Epithelial cell of proximal tubule (primary cell): Measurements from ENCODE around the gene DLGAP3. TPM values are rescaled to one million over a fixed set of nuclear protein-coding genes. Genes with fewer than 3 reads are reported as not detected.

ENCODE experiments used
- DNase-seq: peaks from one replicate; pipeline ENCODE4 v3.0.0-alpha.2; 2011; ENCODE audit warnings: low read depth
- H3K4me3 ChIP-seq: 2 replicates; pipeline ENCODE4 v1.5.1; 2011; ENCODE audit warnings: low read depth, mild to moderate bottlenecking, low read length
- total RNA-seq: library from RNA; depleted of rRNA; stranded (reverse); fragments of >200 nt; gene quantifications from 2 replicates; pipeline ENCODE4 v1.2.3, GENCODE V29; 2015
- TF ChIP-seq, protein P1 (sequence below): conservative IDR thresholded peaks from 2 replicates; pipeline ENCODE4 v1.5.1; 2012; ENCODE audit warnings: low read depth, mild to moderate bottlenecking, low read length

DLGAP3 gene
- total RNA-seq, 1 donor from 2014 or later = 0.81 TPM

GRCh38 chr1:34908369-34908768 lies 21.1 kb downstream of the DLGAP3 start:
- TF ChIP-seq, protein P1, sequence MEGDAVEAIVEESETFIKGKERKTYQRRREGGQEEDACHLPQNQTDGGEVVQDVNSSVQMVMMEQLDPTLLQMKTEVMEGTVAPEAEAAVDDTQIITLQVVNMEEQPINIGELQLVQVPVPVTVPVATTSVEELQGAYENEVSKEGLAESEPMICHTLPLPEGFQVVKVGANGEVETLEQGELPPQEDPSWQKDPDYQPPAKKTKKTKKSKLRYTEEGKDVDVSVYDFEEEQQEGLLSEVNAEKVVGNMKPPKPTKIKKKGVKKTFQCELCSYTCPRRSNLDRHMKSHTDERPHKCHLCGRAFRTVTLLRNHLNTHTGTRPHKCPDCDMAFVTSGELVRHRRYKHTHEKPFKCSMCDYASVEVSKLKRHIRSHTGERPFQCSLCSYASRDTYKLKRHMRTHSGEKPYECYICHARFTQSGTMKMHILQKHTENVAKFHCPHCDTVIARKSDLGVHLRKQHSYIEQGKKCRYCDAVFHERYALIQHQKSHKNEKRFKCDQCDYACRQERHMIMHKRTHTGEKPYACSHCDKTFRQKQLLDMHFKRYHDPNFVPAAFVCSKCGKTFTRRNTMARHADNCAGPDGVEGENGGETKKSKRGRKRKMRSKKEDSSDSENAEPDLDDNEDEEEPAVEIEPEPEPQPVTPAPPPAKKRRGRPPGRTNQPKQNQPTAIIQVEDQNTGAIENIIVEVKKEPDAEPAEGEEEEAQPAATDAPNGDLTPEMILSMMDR = no peak
- DNase-seq = no peak
- no peak overlapping the region for H3K4me3 ChIP-seq

- TF ChIP-seq, protein P1 = no peak
- no peak for DNase-seq
- no peak overlapping the region for H3K4me3 ChIP-seq
These were observed 21.9 kb downstream of the DLGAP3 start for GRCh38 chr1:34907487-34908090.

DNA sequence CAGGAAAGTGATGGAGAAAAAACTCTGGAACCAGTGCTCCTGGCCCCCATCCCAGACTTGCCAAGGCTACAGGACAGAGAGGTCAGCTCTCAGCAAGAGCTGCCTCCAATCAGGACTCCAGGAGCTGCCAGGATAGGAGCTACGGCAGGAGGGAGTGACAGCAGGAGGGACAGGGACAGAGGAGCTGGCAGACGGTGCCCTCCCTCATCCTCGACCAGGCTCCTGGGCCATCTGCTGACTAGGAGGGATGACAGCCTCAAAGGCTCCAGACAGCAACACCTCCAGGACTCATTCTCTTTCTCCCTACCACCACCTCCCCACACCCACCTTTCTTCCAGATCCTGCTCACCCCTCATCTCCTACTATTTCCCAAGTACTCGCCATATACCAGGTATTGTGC lies 22.7 kb downstream of the DLGAP3 start:
- TF ChIP-seq, protein P1 = no peak
- H3K4me3 ChIP-seq = no peak overlapping the region
- DNase-seq = no peak

- no peak for DNase-seq
- TF ChIP-seq, protein P1 = no peak
- no peak overlapping the region for H3K4me3 ChIP-seq
These were observed 23.2 kb downstream of the DLGAP3 start for GRCh38 chr1:34906222-34906621.

- TF ChIP-seq, protein P1 = no peak
- DNase-seq = no peak
- no peak overlapping the region for H3K4me3 ChIP-seq
These were observed 24.4 kb downstream of the DLGAP3 start for GRCh38 chr1:34905098-34905459.

- H3K4me3 ChIP-seq = no peak overlapping the region
- TF ChIP-seq, protein P1 = no peak
- no peak for DNase-seq
These were observed 25.0 kb downstream of the DLGAP3 start for GRCh38 chr1:34904236-34905097.

GRCh38 chr1:34901919-34902318 lies 27.5 kb downstream of the DLGAP3 start:
- TF ChIP-seq, protein P1 = no peak
- H3K4me3 ChIP-seq = no peak overlapping the region
- DNase-seq = no peak
